Suppressor macrophage (primary cell): ENCODE results near the gene DCUN1D3.

Experiments
- DNase-seq, 4 experiments: peaks; one replicate each; pipeline ENCODE4 v3.0.0-alpha.2; 2020 to 2022

Gene DCUN1D3

DNA sequence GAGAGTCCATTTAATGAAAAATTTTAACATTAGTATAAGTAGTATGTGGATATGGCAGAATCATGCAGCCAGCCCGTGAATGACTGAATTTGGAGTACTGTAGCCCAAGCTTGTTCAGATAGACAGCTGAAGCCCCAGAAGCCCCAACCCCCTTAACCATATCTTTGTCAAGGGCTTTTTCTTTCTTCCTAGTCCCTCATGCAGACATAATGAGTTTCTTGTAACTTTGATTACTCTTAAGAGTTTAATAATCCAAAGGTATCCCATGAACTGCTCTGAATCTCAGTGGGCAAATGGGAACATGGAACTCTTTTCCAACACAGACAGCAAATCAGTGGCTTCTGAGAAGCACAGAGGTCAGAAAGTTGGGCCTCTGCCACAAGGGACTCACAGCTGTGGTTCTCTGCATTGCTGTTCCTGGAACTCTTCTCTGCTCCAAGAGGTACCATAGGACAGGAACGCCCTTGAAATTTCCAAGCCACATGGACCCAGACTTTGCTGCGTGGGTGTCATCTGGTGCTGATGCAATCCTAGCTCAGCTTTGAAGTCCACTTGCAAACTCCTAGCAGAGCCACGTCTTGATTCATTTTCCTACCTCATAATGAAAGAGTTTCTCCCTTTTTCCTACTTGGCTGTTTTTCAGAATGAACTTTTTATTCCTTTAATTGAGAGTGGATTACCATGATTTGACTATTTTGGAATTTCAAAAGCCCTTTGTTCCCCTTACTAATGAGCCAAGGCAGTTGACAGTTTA, 18.5 kb upstream of the DCUN1D3 start:
- peak in 3 of 4 experiments; percentile 31 to 53 (median 36) for DNase-seq

DNA sequence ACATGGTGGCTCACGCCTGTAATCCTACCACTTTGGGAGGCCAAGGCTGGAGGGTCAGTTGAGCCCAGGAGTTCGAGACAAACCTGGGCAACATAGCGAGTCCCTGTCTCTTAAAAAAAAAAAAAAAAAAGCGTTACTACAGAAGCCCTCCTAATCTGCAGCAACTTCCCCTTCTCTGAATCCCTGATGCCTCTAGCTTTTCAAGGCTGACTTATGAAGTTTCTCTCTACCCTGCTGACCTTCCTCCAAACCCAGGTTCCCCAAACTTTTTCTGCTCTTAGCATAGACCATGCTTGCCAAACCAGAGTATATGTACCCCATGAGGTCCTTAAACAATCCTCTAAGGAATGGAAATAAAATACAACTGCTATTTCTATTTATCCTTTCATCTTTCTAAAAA, 16.8 kb upstream of the DCUN1D3 start:
- peak; percentile 54 to 79 (median 71) for DNase-seq

DNA sequence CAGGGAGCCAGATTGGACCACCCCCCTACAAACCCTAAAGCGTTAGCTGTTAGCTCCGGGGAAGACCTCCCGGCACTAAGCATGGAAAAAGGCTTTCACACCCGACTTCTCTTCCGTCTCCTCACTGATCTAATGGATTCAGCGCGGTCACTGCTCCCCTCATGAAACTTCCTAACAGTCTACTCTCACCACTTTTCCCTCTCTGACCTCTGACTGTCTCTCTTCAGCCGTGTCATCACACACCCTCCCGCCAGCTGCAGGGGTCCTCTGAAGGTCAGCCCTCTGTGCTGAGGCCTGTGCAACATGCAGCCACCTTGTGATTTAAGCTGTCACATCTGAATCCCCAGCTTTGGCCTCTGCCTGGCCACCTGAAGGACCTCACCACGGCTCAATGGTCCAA, 16.1 kb upstream of the DCUN1D3 start:
- DNase-seq = no peak

DNA sequence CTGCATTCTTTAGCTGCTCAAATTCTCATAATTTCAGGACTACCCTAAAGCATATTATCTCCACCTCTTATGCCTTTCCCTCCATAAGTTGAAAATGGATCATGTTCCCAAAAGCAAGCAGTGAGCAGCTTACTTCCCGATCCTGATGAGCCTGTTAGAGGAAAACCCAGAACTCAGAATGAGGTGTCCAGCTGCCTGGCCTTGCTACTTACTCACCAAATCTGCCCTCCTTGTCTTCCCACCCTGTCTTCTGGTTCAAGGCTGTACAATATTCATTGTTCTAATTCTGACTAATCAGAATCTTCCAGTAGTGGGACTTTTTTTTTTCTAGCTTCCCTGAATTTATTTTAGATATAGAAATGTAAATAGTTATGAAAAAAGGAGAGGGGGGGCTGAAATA, 11.2 kb upstream of the DCUN1D3 start:
- DNase-seq = peak in 2 of 4 experiments; percentile 19 to 21

DNA sequence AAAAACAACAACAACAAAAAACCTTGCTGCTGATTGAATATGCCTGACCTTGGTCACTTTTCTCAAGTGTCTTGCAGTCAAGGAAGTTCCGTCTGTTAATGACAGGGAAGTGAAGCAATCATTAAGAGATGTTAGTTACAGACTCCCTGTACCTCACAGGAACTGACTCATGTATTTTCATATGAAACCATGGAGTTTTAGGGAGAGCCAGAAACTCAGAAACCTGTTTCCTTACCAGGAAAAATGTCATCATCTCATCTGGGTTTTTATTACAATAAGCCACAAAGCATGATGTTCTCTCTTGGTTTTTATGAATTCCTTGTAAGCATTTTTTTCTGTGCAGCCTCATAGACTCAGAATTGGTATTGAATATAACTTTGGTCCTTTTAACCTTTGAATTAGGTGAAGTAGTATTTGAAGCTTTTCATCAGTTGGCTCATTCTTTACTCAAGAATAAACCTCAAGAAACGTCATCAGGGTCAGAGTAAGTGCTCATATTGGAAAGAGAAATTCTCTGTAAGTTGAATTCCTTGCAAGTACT, 10.7 kb upstream of the DCUN1D3 start:
- peak; percentile 54 to 90 (median 73) for DNase-seq

DNA sequence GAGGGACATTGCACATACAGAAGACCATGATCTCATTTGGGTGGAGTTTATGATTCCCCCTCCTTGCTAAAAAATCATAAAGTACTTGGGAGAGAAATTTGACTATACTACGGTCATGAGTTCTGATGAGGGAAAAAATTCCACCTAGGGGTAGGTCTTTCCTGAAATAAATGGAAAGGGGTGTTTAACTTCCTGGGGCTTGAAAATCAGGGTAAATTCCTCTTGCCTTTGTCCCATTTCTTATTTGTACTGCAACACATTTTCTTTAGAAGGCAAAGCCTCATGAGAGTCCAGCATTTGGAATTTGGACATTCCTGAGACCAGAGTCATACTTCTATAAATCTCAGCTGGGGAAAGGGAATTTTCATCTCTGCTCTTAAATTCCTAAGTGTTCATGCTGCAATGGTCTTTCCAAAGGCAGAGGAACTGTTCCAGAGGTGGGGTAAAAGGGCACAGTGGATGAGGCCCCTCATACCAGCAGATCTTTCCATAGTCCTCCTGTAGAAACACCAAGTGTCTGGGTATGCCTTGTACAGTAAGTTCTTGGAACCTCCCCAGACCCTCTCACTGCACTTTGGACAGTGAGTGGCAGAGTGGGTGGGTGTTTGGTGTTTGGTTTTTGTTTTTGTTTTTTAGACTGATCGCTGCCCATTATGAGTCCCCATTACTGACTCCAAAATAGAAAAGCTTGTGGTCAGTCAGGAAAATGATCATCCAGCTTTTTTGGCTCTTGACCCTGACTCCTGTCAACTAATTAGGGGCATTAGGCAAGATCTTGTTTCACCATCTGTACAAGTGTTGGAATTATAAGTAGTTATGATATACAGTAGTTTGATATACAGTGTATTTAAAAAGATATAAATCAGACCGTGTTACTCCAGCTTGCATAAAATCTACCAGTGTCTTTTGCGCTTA, 6.4 kb upstream of the DCUN1D3 start:
- DNase-seq = no peak

DNA sequence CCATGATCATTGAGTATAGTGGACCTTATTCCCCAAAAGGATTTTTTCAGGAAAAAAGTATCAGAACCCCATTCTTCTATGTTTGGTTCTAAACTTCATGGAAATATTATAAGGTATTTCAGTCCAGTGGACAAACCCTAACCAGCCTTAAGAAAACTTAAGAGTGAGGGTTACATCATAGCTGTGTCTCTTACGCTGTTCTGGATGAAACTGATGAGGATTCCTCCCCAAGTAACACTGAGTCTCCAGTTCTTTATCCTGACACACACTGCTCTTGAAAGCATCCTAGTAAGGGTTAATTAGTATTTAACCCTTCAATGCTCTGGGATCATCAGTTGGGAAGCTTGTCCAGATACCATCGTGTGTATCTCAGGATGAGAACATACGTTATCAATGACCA, 5.4 kb upstream of the DCUN1D3 start:
- DNase-seq = no peak

DNA sequence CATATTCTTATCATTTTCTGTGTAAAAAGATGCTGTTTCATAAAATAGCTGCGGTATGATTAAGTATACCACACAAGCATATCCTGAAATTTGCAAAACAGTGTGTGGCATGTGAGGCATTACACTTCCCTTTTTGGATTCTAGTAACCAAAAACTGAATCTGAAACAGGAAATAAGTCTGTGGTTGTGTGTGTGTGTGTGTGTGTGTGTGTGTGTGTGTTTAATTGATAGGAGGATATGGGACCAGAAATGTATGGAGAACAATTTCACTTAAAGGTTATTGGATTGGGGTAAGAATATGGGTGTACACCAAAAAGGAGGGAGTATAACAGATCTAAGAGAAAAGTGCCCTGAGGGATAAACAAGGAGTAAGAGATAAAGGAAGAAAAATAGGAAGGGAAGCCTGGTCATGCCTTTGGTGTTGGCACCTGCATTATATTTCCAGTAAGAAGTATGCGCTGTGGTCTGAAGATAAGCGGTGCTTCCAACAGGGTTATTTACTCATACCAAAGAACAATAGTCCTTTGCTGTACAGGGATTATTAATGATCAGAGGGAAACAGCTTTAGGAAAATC, 4.4 kb upstream of the DCUN1D3 start:
- peak; percentile 68 to 92 (median 86) for DNase-seq

DNA sequence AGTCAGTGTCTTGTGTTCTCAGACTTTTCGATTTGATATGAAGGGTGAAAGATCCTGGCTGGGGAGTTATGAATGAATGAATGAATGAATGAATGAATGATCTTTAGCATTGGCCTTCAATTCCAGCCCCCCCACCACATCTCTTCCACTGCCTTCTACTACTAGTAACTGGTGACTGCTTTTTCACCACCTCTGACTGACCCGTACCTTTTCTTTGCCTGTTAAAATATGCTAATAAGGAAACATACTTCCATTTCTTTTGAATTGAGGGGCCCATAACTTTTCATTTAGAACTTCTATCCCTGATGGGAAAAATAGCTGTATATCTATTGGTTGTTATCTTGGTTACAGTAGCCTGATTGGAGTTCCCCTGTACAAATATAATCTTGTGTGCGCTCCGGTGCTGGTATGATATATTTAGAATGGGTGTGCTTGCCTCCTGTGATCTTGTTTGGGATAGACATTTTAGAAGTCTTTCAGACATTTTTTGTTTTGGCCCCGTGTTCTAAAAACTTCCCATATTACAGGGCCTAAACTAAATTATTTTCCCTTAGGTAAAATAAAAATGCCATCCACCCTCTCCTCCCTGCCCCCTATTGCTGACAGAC, 3.8 kb upstream of the DCUN1D3 start:
- no peak for DNase-seq

DNA sequence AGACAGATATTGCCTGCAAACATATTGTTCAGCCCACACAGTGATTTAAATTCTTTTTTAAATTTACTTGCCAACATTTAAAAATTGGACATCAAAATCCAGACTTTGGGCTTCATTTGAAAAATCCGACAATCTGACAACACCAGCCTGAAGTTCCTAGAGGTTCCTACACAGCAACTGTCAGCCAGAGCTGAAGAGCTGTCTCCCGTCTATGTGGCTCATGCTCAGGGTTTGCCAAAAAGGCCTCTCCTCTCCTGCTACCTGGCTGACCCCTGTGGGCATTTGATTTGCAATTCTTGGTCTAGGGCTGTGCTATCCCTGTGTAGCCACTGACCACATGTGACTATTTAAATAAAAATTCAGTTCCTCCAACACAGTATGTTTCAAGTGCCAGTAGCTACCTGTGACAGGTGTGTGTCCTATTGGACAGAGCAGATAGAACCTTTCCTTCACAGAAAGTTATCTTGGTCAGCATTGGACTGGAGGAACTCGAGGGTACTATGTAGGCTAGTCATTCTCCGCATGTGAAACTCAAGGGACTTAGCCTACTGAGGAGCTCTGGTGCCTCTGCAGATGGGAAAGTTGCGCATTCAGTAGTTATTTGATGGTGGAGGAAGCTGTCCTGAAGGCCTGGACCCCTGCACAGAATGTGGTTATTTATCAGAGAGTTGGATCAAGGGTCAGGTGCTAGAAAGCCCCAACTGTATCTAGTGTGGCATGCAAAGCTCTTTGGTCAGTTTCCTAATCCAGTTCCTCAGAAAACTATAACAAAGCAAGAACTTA, 3.1 kb upstream of the DCUN1D3 start:
- peak in 3 of 4 experiments; percentile 29 to 49 (median 41) for DNase-seq

DNA sequence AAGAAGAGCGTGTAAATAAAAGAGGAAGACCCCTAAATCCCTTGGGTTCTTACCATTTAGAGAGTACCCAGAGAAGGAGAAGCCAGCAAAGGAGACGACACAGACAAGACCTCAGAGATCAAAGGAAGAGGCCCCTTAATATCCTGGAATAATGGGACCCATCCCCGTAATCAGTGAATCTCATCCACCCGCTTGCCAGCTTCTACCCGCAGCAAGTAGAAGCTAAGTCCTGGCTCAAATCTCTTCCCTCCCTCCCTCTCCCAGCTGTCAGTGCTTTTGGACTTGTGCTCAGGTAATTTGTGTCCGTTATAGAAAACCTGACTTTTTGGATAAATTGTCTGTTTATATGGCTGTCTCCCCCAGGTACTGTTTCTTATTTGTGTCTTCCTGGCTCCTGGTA, 2.3 kb upstream of the DCUN1D3 start:
- DNase-seq = no peak

DNA sequence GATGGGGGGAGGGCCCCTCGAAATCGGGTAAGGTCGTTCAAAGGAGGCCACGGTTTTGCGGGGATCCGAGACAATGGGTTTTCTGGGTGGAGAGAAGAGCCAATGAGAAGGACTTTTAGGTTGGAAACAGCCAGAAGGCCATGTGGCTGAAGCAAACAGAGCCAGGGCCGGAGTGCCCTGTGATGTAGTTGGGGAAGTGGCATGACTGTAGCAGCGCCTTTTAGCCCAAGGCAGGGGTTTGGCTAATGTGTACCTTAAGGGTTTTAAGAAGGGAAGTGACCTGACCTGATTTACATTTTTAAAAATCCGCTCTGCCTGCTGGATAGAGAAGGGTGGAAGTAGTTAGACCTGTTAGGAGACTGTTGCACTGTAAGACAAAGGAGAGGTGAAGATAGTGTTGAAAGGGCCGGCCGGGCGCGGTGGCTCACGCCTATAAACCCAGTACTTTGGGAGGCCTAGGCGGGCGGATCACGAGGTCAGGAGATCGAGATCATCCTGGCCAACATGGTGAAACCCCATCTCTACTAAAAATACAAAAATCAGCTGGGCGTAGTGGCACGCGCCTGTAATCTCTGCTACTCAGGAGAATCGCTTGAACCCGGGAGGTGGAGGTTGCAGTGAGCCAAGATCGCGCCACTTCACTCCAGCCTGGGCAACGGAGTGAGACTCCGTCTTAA, 1.4 kb upstream of the DCUN1D3 start:
- peak; percentile 71 to 81 (median 76) for DNase-seq

DNA sequence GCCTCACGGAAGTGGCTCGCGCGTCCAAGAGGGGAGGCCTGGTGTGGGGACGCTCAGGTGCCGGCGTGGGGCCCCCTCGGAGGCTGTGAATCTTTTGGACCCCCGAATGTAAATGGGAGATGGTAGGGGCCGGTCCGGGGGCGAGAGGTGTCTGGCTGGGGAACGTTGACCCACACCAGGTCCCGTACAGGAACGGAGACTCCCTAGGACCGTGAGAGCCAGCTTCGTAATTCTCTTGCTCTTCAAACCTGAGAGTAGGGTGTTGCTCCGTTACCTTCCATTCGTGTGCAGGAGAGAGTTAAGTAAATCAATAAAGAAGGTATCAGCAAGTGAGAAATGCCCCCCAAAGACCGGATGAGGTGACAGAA, 894 bp upstream of the DCUN1D3 start:
- no peak for DNase-seq

DNA sequence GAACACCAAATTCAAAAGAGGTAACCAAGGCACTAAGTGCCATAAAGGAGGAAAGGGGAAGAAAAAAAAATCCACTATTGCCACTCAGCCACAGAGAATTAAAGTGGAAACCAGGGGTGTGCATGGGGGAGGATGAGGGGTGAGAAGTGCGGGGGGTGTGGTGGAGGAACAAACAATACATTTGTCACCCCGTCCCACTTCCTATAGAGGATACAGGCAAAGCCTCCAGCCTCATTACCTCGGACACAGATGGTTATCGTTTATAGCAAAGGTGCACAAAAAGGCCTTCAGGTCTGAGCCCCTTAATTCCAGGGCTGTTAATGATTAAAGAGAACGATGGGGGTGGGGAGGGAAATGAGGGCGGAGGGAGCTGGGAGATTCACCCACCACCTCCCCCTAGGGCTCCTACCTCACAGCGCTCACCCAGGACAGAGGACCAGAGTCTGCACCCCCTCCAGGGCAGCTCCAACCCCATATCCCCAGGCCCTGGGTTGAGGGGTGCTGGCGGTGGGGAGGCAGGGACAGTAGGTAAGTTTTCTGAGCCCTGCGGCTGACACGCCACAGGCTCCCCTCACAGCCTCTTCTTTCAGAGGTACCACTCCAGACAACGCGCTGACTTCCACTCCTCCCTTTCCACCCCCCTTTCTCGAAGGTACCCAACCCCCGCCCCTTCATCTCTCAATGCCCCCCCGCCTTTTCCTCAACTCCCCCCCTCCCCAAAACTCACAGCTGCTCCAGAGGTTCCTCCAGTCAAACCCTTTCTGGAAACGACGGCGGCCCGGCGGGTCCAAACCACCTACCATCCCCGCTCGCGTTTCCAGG, 470 bp downstream of the DCUN1D3 start:
- DNase-seq = peak in 2 of 4 experiments; percentile 32 to 34

DNA sequence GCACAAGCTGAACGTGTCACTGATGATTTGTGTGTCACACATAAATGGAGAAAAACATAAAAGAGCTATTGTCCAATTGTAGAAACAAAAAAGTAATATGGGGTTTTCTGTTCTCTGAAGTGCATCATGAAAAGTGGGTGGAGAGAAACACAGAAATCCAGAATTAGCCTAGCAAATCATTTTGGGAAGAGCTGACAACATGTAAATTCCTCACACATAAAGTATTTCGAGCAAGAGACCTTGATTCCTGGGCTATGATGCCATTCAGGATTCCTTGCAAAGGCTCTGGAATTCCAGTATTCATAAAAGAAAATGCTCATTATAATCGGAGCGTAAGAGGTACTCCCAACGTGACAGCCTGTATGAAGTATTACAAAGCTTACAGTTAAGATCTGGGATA, 1.1 kb downstream of the DCUN1D3 start:
- DNase-seq = no peak

DNA sequence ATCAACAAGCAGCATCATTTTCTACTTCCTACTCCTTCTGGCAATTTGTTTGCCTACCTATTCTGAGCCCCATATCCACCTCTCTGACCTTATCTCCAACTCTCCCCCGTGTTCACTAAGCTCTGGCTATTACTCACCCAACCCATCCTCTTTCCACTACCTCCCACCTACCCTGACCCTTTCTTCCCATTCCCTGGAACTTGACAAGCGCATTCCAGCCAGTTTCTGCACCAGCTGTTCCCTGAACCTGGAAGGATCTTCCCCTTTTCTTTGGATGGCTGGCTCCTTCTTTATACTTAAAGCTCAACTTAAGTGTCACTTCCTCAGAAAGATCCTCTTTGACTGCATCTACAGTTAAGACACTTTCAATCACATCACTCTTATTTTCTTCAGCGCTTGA, 2.2 kb downstream of the DCUN1D3 start:
- DNase-seq = peak in 3 of 4 experiments; percentile 30 to 51 (median 50)

DNA sequence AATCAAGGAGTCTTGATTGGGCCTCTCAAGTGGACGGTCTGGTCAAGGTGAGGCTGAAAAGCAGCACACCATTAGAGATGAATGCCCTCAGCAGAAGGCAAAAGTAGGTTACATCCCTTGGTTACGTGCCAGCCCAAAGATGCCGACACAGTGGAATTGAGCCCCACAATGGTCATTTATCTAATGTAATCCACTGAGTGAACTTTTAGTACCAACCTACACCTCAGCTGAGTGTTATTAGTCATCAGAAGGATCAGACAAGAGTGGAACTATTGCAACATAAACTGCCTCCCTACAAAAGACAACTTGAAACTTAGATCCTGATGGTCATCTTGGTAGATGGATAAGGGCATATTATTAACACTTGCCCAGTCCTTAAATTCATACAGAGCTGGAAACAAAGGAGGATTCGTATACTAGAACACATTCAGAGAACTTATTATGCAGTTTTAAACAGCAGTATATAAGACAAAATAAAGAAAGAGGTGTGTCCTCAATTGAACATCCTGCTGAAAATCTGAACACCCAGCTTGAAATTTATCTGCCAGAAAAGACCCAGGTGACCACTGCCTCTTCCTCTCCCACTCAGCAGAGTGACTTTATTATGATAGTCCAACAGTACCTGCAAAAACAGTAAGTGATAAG, 2.8 kb downstream of the DCUN1D3 start:
- DNase-seq = peak; percentile 57 to 86 (median 74)

DNA sequence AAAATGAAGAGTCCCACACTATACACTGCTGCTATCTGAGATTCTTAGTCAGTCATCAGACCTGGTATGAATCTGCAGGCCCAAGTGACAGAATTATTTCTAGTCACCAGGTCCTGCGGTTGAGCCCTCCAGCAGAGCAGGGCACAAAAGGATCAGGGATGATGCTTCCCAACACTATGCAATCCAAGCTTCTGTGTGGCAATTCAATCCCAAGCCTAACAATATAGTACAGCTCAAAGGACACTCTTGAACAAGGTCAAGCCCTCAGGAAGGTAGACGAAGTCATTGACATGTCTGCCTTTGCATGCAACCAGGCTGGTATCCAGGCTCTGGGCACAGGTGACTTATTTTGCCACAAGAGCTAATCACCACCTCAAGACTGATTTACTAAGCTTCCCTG, 5.8 kb downstream of the DCUN1D3 start:
- DNase-seq = no peak

DNA sequence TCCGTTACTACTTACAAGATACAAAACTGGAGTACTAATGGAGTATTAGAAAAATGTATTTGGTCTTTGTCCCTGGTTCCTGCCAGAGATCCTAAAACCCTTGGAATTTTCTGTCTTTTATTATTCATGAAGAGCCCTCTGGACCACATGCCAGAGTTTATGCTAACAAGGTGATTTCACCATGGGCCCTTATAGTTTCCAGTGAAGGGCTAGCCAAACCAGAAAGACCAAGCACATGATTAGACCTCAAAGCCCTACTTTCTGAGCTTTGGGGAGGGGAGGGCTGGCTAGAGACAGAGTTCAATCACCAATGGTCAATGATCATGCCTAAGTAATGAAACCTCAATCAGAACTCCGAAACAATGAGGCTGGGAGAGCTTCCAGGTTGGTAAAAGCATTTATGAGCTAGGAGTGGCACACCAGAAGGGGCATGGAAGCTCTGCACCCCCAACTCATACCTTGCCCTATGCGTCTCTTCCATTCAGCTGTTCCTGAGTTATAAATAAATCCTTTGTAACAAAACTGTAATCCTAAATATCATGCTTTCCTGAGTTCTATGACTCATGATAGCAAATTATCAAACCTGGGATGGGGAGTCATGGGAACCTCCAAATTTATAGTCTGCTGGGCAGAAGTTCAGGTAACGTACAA, 10.4 kb downstream of the DCUN1D3 start:
- DNase-seq = no peak
